Measurements from ENCODE around the gene SOCS3. TPM values are rescaled to one million over a fixed set of nuclear protein-coding genes. Genes with fewer than 3 reads are reported as not detected.

SOCS3 gene
- total RNA-seq, 2 experiments from 2014 or later: not detected

DNA sequence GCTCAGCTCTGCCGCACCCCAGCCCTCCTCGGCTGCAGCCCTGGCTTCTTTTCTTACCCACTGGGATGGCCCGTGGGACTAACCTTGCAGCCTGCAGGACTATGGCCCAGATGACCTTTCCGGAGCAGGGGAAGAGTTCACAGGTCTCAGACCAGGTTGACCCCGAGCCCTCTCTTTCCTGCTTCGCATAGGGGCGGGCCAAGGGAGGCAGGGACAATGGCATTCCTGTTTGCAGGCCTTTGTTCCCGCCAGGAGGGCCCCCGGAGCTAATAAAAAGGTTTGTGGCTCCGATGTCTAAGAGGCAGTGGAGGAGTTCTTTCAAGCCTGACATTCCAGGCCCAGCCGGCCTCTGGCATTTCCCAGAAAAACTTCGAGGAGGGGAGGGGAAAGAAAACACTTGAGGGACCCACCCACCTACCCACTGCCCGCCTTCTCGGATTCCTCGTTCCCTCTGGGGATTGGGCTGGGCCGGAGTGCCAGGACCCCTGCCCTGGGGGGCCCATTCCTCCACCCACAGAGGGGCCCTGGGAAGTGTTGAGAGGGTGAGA lies 5.8 kb upstream of the SOCS3 start:
- no peak for TF ChIP-seq EZH2phosphoT487 (IDR thresholded peaks at IDR 0.05; ENCODE audit: borderline replicate concordance, low read depth, low read length)
- TF ChIP-seq, protein P1, sequence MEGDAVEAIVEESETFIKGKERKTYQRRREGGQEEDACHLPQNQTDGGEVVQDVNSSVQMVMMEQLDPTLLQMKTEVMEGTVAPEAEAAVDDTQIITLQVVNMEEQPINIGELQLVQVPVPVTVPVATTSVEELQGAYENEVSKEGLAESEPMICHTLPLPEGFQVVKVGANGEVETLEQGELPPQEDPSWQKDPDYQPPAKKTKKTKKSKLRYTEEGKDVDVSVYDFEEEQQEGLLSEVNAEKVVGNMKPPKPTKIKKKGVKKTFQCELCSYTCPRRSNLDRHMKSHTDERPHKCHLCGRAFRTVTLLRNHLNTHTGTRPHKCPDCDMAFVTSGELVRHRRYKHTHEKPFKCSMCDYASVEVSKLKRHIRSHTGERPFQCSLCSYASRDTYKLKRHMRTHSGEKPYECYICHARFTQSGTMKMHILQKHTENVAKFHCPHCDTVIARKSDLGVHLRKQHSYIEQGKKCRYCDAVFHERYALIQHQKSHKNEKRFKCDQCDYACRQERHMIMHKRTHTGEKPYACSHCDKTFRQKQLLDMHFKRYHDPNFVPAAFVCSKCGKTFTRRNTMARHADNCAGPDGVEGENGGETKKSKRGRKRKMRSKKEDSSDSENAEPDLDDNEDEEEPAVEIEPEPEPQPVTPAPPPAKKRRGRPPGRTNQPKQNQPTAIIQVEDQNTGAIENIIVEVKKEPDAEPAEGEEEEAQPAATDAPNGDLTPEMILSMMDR (conservative IDR thresholded peaks at IDR 0.05; ENCODE audit: low read length): no peak
- H3K4me3 ChIP-seq (ENCODE audit: low read depth, low read length, poor library complexity, severe bottlenecking): no peak overlapping the region
- no peaks in the 10 kb centered on the region for H3K4me1 ChIP-seq (ENCODE audit: insufficient read depth, low read length, poor library complexity, severe bottlenecking)
- intact Hi-C loops (cut with micrococcal nuclease; ENCODE audit: unreplicated experiment): loop anchor here (10.0 kb wide), 1 partner anchor 339 kb away; no protein-coding TSS in a partner anchor
- no peaks in the 10 kb centered on the region for H4K20me1 ChIP-seq (ENCODE audit: insufficient read depth, low read length)
- no peaks in the 10 kb centered on the region for H3K9me3 ChIP-seq (ENCODE audit: low read length)
- no peaks in the 10 kb centered on the region for H3K9me2 ChIP-seq (ENCODE audit: insufficient read depth, low read length)
- H3K27ac ChIP-seq (ENCODE audit: low read depth, low read length, poor library complexity, severe bottlenecking): no peak overlapping the region
- CTCF ChIA-PET (ENCODE audit: unreplicated experiment): no interaction called here
- no peaks in the 10 kb centered on the region for H3K79me2 ChIP-seq (ENCODE audit: insufficient read depth, low read depth, low read length)
- no peaks in the 10 kb centered on the region for H3K36me3 ChIP-seq (ENCODE audit: insufficient read depth, low read length)
- BruUV-seq (replicated peaks): no TSS peak
- no peak overlapping the region for H3K4me2 ChIP-seq (ENCODE audit: low read length)
- POLR2A ChIA-PET: no interaction called here
- H2AFZ ChIP-seq (ENCODE audit: low read length): no peak overlapping the region
- DNase-seq (ENCODE audit: low spot score): no peak

DNA sequence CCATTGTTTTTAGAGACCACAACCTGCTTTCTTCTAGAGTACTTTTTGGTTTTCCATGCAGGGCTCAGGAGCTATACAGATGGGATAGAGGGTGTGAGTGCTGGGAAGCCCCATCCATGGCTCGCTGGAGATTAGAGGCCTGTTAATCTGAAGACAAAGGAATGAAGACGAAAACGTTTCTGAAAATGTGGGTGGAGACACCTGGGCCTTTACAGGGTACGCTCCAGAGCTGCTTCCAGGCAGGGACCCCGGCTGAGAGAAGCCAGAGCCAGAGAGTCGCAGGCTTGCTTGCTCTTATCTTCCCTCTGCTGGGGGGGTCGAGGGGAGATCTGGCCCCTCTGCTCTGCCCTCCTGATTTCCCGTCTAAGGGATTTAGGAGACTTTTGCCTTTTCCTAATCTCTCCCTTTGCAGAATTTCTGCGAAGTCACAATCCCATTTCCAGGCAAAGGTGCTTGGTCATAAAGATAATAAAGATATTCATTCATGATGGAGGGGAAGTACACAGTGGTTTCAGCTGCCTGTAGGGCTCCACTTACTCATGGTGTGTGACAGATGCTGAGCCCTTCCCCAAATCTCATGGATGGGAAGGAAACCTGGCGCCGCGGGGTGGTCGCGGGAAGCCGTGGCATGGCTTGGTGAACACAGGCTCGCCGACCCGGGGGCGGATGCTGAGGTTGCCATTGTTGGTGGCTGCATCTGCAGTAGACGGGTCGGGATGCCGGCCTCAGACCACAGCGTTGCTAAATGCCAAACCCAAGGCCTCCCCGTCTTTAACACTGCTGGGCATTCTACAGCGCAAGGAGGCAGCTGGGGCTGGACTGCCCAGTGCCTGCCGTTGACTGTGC lies 4.8 kb upstream of the SOCS3 start:
- peak; percentile 71; the same call in 1 of the 2 replicates for TF ChIP-seq EZH2phosphoT487 (IDR thresholded peaks at IDR 0.05; ENCODE audit: borderline replicate concordance, low read depth, low read length)
- TF ChIP-seq, protein P1 (conservative IDR thresholded peaks at IDR 0.05; ENCODE audit: low read length): no peak
- ChIA-PET CTCF (ENCODE audit: unreplicated experiment) (no interaction called here), POLR2A (interaction anchor here (1.1 kb wide), 1 partner anchor 8 kb away, joined by 3 read pairs; no protein-coding TSS in a partner anchor)
- intact Hi-C loops (cut with micrococcal nuclease; ENCODE audit: unreplicated experiment): loop anchor here (10.0 kb wide), 1 partner anchor 340 kb away; no protein-coding TSS in a partner anchor
- Histone ChIP-seq H3K4me3 (ENCODE audit: low read depth, low read length, poor library complexity, severe bottlenecking) (no peak overlapping the region), H2AFZ (ENCODE audit: low read length) (no peak overlapping the region), H3K36me3 (ENCODE audit: insufficient read depth, low read length) (no peaks in the 10 kb centered on the region), H3K9me3 (ENCODE audit: low read length) (no peaks in the 10 kb centered on the region), H3K79me2 (ENCODE audit: insufficient read depth, low read depth, low read length) (no peaks in the 10 kb centered on the region), H3K4me1 (ENCODE audit: insufficient read depth, low read length, poor library complexity, severe bottlenecking) (peaks cover 5% of the 10 kb centered on the region), H3K27ac (ENCODE audit: low read depth, low read length, poor library complexity, severe bottlenecking) (no peak overlapping the region), H4K20me1 (ENCODE audit: insufficient read depth, low read length) (no peaks in the 10 kb centered on the region), H3K9me2 (ENCODE audit: insufficient read depth, low read length) (no peaks in the 10 kb centered on the region), H3K4me2 (ENCODE audit: low read length) (no peak overlapping the region)
- DNase-seq (ENCODE audit: low spot score): no peak
- no TSS peak for BruUV-seq (replicated peaks)

All from OCI-LY7 (cell line).